ENCODE measurements around the gene SDK1. TPM values are rescaled to one million over a fixed set of nuclear protein-coding genes. Genes with fewer than 3 reads are reported as not detected.

SDK1 gene
- total and polyA plus RNA-seq, 2 of the 8 experiments (the other 6 are each of a cell fraction or from before 2014, with no cell fraction given), result 3.3 to 7.2 TPM

- TF ChIP-seq RNF2 (IDR thresholded peaks at IDR 0.05; ENCODE audit: borderline replicate concordance, low read depth, low read length, missing control alignments, poor library complexity, severe bottlenecking), result no peak
- TF ChIP-seq HDAC2 (IDR thresholded peaks at IDR 0.05; ENCODE audit: borderline replicate concordance in 1 of 2, low read depth in 2 of 2, low read length in 2 of 2), result no peak
- no peak for TF ChIP-seq CHD2 (IDR thresholded peaks at IDR 0.05; ENCODE audit: low read length)
- TF ChIP-seq CBX5 (IDR thresholded peaks at IDR 0.05; ENCODE audit: low read depth, low read length), result no peak
- no peak for TF ChIP-seq JUND (IDR thresholded peaks at IDR 0.05; ENCODE audit: low read length)
These were observed 944.2 kb downstream of the SDK1 start (continued) for GRCh38 chr7:4245135-4245865.
